HG03439 (cell line): ENCODE results near the gene ANKUB1.

Source experiments
- ATAC-seq: cut with Tn5 transposase; IDR thresholded peaks from one replicate; pipeline ENCODE4 v1.9.1; 2021; ENCODE audit warnings: mild to moderate bottlenecking, moderate library complexity; ENCODE audit not compliant: unreplicated experiment

The ANKUB1 gene

GRCh38 chr3:149713730-149714654 lies 78.4 kb downstream of the ANKUB1 start:
- ATAC-seq: no peak
